Epidermal melanocyte (primary cell): Measurements from ENCODE around the gene NCK2.

Source experiments
- DNase-seq: peaks from one replicate; pipeline ENCODE4 v3.0.0; 2011; ENCODE audit warnings: low spot score; ENCODE audit not compliant: insufficient read length

The NCK2 gene

DNA sequence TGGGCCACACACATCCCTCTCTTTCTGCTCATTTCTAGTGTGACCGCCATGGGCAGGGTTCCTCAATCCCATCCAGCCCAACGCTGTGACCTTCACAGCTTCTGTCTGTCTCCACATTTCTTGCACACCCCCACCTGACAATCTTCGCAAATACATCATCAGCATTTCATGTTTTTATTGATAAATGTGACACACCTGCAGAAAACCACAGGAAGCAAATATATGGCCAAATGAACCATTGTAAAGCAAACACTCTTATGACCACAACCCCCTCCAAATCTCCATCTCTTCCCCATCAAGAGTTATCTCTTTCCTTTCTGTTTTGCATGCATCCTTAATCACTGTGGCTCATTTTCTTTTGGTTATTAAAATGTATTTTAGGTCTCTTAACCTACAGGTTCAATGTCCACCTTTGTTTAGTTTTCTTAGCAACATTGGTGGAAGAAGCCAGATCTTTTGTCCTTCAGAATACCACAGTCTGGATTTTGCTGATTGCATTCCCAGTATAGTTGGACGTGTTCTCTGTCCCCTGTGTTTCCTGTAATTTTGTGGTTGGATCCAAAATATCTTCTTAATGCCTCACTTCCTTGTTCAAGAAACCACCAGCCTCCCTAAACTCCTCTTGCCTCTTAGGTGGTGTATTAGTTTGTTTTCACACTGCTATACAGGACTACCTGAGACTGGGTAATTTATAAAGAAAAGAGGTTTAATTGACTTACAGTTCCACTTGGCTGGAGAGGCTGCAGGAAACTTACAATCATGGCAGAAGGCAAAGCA, 9.8 kb upstream of the NCK2 start:
- DNase-seq, result no peak

DNA sequence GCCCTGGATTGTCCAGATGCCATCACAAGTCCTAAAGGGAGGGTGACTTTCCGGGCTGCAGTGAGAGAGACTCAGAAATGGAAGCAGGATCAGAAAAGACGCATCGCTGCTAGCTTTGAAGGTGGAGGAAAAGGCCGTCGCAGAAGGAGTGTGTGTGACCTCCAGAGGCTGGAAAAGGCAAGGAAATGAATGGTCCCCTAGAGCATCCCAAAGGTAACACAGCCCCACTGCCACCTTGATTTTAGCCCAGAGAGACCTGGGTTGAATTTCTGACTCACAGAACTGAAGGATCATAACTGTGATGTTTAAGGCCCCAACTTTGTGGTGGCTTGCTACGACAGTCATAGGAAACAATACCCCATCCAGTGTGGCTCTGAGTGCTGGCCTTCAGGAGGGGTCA, 8.6 kb upstream of the NCK2 start:
- DNase-seq, result no peak

DNA sequence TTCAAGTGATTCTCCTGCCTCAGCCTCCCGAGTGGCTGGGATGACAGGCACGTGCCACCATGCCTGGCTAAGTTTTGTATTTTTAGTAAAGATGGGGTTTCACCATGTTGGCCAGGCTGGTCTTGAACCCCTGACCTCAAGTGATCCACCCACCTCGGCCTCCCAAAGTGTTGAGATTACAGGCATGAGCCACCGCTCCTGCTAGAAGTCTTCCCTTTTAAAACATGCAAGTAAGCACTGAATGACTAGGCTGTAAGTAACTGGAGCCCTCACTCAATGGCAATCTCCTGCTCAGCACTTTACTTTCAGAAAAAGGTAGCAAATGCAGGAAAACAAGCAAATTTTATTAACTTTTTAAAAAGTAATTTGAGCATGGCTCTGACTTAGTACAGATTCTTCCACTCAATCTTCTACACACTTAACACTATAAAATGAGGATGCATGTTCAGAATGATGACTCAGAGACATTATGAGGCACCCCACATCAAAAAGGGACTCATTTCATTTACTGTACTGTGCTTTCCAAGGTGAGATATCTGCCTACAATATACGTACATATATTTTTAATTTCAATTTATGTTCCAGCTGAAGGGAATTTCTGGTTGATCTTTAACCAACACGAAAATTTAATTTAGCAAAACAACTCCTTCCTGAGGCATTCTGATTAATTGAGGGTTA, 6.6 kb upstream of the NCK2 start:
- no peak for DNase-seq

DNA sequence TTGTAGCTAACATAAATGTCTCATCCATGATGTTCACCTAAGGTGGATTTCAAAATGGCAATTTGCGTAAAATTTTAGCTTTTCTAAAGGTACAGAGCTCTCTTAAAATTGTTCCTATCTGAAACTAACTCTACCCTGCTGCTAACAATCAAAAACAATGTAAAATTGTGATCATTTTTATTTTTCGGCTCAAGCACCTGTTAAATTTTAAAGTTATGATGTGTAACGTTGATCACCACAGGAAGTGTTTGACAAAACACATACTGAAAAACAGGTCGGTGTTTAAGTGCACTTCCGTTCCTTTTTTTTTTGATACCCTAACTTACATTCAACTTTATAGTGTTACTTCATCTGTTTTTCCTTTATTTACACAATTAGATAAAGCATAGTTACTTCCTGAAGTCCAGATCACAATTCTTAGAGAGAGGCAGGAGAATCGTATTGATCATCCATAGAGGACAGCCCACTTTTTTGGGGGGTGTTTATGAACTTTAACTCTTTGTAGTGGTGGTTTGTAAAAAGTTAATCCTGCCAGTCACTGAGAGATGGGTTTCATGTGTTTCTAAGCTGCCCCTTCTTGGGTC, 6.0 kb upstream of the NCK2 start:
- DNase-seq, result no peak

DNA sequence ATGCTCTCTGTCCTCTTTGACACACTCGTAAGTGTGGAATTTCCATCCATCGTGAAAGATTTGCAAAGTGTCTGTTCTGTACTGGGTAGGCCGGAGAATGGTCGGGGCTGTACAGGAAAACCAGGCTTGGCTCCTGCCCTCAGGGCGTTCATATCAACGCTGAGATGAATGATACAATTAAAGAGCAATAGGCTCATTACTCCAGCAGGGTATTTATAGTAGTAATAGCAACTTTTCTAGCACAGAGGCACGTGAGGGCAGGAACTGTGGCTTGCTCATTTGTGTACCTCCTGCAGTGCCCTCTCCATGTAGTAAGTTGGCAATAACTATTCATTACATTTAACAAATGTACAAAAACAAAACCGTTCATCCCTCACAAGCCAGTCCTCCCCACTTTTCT, 5.3 kb upstream of the NCK2 start:
- DNase-seq, result no peak

DNA sequence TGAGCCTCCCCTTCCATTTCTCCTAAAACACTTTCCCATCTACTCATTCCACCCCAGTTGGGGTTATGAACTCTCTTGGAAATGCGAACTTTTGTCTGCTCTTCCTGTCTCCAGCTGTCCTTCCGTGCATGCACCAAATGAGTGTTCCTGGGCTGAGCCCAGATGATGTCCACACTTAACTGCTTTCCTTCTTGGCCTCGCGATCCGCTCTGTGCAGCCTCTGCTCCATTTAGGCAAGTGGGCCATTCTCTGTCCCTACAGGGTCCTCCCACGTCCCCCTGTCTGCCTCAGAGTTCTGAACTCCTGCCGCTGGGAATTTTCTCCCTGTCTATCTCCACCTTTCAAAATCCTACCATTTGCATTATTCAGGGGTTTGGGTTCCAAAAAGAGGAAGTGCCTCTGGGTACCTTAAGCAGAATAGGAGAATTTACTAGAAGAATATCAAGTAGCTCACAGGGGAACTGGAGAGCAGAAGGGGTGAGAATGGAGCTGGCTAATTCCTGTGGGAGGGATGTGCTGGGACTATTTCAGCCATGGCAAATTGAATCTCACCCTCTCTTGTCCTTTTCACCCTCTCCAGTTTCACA, 4.7 kb upstream of the NCK2 start:
- DNase-seq, result no peak

DNA sequence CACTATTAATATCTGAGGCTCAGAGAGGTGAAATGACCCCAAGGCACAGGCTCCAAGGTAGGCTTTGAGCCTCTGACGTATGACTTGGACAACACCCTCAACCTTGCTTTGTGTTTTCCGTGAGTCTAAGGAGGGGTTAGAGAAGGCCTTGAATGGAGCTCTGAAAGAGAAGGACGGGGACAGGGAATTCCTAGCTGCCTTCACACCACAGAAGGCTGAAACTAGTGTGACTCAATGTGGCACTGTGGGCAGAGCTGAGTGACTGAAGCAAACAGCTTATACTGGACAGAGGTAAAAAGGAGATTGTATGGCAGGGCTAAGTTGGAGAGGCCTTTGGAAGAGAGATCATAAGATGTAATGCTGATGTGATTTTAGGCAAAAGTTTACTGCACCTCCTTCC, 3.5 kb upstream of the NCK2 start:
- no peak for DNase-seq

DNA sequence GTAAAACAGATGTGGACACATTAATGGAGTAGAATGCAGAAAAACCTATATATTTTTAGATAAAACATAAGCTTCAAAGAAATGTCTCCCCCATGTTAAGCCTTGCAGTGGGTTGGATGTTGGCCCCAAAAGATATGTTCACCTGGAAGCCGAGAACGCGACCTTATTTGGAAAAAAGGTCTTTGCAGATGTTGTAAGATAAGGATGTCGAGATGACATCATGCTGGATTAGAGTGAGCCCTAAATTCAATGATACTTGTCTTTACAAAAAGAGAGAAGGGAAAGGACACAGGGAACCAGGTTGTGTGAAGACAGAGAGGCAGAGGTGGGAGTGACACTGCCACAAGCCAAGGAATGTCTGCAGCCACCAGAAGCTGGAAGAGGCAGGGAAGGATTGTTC, 3.1 kb upstream of the NCK2 start:
- no peak for DNase-seq

DNA sequence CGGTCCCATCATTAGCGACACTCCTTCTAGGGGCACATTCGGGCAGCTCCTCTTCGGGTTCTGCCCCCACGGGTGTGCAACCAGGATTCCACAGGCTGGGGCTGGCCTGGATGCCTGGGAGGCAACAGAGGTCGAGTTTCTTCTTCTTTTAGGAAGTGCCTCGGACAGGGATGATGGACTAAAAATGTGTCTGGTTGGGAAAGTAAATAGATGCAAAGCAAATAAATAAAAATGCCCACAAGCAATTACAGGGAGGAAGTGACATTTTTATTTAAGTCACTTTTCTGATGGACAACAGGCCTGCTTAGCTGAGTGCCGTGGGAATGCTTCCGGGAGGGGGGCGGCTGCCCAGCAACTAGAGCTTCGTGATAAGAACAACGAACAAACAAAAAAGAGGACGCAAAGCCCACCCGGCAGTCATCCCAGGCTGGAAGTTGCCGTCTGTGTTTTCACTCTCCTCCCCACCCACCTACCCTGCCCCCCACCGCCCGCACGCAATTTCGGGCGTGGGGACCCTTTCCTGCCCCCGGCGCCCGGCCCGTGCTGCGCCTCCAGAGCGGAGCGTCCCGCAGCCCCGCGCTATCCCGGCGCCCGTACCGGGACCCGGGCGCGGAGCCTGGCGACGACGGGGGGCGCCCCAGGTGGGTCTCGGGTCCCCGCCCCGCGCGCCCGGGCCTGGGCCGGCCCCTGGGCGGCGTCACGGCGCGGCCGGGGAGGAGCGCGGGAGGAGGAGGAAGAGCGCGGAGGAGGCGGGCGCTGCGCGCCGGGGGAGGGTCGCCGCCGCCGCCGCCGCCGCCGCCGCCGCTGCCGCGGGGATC, 412 bp upstream of the NCK2 start:
- DNase-seq, result peak; percentile 52

DNA sequence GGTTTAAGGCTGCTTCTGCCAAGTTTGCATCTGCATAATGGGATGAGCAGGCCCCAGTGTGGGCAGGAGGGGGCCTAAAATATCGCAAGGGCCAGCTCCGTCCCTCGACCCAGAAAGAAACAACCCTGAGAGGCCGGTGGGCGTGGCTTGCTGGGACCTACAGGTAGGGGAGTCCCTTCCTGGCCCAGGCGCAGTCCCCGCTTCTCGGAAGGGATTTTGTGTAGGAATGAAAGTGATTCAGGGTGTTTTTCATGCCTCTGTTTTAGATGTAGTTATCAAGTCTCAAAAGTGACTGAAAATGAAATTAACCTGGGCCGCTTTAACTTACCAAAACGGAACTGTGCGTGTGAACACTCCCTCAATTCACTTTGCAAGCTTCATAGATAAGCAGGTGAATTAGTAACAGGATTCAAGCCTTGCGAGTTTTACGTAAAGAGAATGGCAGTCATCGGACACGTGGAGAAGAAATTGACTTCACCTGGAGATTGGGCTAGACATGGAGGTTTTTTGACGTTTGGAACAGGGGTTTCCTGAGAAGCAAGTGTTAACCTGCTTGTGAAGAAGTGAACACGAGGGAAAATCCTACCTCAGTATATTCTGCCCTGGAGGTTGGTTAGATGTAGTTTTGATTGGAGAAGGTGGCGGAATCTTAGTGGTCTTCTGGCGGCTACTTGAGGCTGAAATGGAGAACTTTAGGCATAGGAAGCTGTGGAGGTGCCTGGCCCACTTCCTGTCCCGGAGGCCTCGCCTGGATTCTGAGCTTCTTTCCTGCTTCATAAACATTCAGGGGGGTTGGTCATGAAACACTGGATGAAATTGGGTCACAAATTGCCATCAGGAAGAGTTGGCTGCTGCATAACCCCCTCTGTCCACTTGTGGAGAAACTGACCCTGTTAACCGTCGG, 1.7 kb downstream of the NCK2 start:
- no peak for DNase-seq

DNA sequence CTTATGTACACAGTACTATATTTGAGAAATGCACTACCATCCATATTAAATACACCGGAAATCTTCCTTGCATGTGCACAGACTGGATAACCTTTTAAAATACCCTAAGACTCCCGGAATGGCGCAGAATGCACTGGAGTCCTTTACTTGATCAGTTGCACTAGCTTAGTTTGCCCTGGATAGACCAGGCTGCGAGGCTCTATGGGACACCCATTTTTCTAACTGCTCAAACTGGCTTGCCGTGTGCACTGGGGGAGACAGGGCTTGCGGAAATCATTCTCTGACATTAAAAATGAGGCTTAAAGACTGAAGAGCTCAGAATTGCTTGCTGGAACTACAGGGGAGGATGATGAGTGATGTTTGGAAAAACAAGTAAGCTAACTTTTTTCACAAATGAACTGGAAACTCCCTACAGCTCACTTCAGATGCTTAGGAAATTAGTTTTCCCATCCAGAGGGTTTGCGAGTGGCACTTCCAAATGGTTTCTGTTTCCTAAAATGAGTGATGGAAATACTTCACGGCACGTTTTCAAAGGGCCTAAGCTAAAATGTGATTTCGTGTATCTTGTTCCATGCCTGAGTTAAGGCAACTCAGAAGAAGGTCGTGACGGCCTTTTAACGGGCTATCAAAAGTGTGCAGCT, 2.7 kb downstream of the NCK2 start:
- DNase-seq, result no peak

DNA sequence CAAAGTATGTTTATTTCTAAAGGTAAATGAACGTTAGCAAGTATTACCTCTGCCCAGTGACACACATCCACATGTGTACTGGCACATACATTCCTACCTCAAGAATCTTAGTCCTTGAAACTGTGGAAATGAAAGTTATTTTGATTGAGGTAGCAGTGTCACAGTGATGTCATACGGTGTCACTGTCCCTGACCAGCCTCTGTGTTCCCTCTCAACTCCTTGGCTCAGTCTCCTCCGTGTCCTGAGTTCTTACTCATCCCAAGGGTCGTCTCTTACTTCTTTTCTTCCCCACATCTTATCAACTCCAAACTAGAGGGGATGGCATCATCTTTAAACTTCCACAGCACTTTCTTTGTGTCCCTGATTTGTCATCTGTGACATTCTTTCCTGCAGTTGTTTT, 3.3 kb downstream of the NCK2 start:
- no peak for DNase-seq

DNA sequence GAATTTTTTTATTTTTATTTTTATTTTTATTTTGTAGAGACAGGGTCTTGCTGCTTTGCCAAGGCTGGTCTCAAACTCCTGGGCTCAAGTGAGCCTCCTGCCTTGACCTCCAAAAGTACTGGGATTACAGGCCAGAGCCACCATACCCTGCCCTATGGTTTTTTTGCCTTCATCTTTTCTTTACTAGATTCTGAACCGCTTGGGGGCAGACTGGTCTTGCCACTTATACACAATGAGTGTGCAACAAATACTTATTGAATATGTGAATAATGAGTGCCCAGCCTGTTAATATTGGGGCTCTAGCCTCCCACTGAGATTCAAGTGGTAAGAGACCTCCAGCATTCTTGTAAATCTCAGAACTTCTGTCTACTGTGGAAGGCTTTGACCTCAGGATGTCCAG, 3.9 kb downstream of the NCK2 start:
- no peak for DNase-seq

DNA sequence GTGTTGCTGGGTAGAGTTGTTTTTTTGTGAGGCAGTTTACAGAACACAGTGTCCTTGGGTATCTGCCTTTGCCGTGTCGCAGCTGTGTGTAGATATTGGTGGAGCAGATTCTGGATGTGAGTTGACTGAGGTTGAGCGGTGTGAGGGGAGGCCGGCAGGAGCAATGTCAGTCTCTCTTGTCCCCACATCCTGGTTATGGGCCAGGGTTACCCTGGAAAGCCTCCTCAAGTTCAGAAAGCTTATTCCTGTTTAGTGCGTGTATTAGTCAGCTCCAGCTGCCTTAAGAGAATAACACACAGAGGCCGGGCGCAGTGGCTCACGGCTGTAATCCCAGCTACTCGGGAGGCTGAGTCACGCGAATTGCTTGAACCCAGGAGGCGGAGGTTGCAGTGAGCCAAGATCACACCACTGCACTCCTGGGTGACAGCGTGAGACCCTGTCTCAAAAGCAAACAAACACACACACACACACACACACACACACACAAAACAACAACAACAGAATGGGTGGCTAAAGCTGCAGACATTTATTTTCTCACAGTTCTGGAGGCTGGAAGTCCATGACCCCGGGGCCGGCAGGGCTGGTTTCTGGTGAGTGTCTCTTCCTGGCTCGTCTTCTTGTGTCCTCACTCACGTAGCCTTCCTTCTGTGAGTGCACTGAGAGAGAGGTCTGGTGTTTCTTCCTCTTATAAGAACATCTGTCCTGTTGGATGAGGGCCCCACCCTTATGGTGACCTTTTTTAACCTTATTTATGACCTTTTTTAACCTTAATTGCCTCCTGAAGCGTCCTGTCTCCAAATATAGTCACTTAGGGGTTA, 5.1 kb downstream of the NCK2 start:
- no peak for DNase-seq

DNA sequence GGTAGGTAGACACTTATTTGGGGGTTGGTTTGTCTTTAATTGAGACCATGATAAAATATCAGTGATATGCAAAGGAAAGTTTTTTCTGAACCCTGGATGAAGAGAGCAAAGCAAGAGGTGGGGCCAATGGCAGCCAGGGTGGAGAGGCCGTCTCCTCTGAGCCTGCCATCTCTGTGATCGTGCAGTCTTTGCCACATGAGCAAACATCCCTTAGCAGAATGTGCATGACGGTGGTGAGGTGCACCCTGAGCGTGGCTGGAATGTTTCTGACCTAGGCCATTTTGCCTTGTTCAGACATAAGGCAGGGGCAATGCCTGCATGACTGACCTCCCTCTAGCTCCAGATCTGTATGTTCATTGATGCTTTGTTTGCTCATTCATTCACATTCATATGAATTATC, 6.0 kb downstream of the NCK2 start:
- no peak for DNase-seq

DNA sequence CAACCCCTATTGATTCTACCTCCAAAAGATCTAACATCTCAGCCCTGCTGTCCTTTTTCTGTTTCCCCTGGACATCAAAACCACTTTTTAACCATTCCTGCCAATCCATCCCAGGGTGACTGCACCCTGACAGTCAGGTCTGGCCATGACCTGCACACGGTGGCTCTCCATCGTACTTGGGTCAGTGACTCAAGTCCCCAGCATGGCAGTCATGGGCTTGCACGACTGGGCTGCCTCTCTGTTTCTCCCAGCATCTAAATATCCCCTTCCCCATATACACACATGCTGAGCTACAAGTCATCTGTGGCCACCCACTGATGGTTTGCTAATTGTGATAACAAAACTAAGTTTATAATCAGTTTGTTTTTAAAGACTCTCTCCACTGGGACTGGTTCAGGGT, 6.6 kb downstream of the NCK2 start:
- no peak for DNase-seq

DNA sequence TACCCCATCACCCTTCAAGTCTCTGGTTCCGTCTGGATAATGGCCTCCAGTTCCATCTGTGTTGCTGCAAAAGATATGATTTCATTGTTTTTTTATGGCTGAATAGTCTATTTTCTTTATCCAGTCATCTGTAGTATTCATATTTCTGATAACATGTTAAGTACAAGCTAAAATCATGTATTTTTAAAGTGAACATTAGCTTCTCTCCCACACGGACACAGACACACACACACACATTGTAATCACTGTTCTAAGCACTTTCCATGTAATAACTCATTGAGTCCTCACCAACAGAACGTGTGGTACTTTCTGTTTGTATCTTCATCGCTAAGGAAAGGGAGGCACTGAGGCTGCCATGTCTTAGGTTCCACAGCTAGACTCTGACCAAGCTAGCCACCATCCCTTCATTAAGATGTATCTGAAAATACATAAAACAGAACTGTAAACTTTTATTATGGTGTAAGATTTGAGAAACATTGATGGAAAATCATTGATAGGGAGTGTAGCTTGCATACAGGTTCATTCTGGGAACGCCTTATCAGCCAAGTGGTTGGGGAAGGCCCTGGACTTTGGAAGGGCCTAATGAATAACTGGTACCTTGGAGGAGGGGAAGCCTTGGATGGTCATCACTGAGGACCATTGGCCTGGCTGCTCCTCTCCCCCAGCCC, 8.1 kb downstream of the NCK2 start:
- DNase-seq, result no peak

DNA sequence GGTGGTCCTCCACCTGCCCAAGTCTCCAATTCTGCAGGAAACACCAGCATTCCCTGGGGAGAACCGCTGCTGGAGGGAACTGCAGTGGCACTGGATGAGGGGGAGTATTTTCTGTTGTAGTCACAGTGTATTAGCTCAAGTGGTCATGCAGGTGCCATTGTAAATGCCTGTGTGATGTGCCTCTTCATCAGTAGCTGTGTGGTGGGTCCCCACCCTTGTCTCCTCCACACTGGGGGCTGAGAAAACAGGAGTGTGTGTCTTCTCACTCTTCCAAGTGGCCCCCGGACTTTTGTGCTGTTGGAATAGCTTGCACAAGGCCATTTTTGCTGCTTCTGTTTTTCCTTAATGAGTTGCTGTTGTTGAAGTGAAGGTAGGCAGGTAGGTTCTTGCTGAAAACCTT, 8.7 kb downstream of the NCK2 start:
- no peak for DNase-seq

DNA sequence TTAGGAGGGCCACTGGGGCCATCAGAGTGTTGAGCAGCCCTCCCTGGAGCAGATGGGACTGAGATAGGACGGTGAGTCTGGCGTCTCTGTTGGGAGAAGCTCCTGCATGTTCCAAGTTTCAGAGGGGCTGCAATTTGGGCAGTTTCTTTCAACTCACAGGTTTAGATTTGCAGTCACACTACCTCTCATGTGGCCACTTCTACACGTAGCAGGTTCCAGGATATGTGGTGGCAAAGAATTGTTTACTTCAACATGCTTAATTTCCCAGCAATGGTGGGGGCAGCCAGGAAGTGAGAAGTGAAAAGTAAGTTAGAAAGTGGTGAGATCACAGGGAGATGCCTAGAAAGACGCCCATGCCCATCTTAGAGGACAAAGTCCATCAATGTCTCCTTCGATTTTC, 9.3 kb downstream of the NCK2 start:
- DNase-seq, result no peak
